GOT3 (cell line): ENCODE results near the gene NUDT16.
A peak's percentile ranks its signal among the peaks of the same experiment; 100 is the strongest.
"Not testable (repeated sequence)": the region's sequence is repeated elsewhere in the genome, so short reads cannot be mapped to it uniquely, and the experiment has no call there.

Experiments
- DNase-seq: peaks from one replicate; lab custom pipeline; 2025; ENCODE audit warnings: mixed read lengths; lab: John Stamatoyannopoulos, UW

Gene NUDT16

DNA sequence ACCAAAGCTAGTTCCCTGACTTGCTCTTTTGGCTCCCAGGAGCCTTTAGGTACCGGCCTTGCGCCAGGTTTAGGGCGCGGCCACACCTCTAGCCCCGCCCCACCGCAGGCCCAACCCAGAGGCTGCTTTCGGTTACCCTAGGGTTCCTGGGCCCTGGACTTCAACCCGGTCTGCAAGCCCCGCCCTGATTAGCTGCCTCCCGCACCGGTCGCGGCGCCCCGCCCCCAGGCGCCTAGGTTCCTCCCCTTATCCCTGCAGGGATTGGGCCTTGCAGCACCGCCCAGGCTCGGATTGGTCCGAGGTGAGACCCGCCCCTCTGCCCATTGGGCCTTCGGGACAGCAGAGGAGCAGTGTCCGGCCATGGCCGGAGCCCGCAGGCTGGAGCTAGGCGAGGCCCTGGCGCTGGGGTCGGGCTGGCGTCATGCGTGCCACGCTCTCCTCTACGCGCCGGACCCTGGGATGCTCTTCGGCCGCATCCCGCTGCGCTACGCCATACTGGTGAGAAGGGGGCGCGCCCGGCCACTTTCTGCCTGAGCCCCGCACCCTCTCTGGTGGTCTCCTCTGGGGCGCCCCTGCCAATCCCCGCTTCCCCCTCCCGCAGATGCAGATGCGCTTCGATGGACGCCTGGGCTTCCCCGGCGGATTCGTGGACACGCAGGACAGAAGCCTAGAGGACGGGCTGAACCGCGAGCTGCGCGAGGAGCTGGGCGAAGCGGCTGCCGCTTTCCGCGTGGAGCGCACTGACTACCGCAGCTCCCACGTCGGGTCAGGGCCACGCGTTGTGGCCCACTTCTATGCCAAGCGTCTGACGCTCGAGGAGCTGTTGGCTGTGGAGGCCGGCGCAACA lies at the start of gene NUDT16:
NUDT16 (plus strand) TSS at position 330 of the 847 bp plus-strand sequence; CDS start at position 361, 31 bp downstream.
- peak; percentile 98 for DNase-seq

DNA sequence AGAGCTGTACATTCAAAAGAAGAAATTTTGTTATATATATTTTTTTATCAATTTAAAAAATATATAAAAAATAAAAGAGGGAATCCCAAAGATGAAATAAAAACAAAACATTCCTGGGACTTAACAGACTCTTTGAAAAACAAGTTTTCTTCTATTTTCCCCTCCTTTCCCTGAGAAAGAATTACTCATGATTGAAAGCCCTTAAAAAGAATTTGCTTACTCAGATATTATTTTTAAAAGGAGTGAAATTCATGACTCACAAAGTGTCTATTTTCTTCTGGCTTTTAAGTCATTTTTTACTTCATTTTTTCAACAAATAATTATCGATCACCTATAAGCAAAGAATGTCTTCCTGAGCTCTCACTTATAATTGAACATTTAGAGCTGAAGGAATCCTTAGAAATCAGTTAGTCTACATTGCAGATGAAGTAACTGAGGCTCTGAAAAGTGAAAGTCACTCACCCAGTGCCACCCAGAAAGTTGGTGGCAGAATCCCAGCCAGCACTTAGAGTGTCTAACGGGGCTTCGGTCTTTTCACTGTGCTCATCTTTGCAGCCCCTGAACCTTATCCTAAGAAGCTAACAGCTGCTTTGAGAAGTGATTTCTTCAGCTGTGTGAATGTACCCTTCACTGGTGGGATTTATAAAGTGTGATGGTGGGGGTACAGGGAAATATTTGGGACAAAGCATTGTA lies 42.5 kb upstream of the NUDT16 start:
- DNase-seq = no peak

DNA sequence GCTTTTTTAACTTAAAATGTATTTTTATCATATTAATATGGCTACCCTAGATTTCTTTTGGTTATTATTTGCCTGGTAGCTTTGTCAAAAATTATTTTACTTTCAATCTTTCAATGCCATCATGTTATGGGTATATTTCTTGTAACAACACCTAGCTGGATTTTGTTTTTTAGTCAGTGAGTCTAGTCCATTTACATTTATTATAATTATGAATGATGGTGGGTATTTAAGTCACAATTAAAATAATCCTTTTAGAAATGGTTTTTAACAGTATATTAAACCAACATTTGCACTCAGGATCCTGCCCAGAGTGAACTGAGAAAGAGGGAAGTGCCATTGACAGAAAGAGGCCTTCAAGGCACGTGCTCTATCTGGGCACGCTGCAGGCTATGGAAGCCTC lies 39.8 kb upstream of the NUDT16 start:
- DNase-seq = no peak

DNA sequence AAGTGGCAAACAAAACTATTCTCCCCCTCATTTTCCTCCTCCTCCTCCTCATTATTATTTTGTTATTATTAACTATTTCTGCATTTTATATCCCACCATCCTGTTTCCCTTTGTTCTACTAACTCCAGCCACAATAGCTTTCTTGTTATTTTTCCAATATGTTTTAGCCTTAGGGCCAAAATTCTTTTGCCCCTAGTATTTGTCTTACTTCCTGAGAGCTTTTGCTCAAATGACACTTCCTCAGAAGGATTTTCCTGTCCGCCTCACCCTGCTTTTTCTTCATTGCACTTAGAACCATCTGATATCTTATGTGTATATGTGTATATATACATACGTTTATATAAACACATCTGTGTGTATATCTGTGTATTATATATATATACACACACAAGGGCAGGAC lies 32.7 kb upstream of the NUDT16 start:
- DNase-seq = no peak

DNA sequence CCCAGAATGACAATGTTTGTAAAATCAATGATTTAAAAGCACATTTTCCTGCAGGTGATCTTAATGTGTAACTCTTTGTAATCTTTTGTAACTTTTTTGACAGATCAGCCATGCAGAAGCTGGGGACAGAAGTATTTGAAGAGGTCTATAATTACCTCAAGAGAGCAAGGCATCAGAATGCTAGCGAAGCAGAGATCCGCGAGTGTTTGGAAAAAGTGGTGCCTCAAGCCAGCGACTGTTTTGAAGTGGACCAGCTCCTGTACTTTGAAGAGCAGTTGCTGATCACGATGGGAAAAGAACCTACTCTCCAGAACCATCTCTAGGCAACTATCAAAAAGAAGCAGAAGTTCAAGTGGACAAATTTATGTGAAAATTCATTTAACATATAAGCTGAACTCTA lies 32.1 kb upstream of the NUDT16 start:
- no peak for DNase-seq

DNA sequence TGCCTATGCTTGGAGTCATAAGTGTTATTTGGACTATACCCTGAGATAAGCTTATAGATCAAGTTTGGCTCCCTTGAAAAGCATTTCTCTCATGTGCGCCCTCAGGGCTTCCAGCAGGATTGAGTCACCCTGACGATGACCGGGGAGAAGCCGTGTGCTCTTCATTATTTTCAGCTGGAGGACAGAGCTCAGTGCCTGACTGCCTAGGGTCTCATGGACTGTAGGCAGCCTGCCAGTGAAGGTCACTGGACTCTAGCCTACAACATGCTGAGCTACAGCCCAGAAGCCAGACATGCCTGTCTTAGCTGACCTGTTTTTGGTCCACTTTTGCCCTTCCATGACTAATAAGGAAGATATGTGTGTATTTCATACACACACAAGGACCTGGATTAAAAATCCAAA lies 31.6 kb upstream of the NUDT16 start:
- DNase-seq = no peak

DNA sequence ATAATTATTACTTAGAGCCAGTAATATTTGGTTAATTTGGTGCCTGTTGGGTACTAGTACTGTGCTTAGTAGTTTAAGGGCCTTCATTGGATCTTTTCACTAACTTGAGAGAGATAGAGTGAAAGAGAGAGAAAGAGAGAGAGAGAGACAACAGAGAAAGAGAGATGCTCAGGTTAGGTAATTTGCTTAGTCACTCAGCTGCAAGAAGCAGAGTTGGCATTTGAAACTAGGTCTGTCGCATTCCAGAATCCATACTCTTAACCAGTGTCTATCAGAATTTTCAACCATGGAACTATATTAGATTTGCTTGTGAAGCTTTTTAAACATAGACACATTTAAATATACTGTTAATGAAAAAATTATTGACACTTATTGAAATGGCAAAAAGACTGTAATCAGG lies 31.1 kb upstream of the NUDT16 start:
- no peak for DNase-seq

DNA sequence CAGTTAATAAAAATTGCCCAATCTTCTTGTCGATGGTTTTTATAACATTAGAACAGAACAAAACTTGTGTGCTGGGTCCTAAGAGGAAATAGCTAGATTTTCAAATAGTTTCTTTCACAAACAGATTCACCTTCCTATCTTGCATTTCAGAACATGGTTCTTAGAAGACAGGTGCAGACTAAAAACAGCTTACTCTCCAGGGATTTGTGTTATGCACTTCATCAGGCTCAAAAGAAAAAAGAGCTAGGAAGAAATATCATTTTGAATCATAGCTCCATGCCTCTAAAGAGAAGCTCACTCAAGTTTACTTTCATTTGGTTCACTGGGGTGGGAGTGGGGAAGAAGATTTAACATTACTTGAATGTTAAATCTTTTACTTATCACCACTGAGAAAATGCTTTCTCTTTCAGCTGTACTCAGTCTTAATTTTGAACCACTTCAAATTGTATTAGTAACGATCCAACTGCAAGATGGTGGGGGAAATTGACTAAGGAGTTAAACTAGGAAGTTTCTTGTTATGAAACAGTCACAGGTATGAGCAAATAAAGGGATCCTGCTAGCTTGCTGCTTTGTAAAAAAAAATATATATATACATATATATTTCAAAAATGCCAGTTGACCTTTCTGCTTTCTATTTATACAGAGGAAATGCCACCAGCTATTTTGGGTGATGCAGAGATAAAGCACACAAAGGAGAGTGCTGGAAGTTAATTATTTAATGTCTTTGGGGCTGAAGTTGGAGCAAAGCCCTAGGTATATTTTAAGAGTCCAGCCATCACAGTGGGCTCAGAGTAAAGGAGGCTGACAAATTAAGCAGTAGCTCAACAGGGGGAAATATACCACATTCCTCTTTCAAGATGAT lies 28.3 kb upstream of the NUDT16 start:
- DNase-seq = no peak

DNA sequence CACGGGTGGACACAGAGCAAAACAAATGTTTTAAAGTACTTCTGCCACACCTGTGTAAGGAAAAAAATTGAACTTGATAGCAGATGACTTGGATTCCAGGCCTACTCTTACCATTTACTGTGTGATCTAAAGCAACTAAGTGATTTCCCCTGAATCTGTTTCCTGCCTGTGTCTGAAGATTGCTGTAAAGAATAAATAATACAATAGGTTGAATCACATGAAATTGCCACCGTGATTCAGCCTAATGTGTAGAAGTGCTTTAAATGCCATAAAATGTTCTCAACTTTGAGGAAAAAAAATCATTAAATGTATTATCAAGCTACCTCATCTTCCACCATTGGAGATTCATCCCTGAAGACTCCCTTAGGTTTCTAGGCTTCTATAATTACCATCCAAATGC lies 27.6 kb upstream of the NUDT16 start:
- DNase-seq = no peak

DNA sequence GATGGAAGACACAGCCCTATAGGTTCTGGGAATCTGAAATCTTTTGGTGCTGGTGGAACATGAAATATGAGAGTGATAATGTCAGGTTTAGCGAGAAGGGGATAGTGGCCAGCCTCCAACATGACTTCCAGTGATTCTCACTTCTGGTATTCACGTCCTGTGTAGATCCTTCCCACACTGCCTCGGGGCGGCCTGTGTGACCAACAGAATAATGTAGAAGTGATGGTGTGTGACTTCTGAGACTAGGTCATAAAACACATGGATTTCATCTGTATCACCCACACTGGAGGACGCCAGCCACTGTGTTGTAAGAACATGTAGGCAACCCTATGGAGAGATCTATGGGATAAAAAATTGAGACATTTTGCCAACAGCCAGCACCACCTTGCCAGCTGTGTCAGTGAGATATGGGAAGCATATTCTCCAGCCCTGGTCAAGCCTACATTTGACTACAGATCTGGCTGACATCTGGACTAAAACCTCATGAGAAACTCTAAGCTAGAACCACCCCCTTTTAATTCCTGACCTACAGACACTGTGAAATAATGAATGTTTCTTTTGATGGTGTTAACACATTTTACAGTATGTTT lies 25.5 kb upstream of the NUDT16 start:
- DNase-seq = no peak

DNA sequence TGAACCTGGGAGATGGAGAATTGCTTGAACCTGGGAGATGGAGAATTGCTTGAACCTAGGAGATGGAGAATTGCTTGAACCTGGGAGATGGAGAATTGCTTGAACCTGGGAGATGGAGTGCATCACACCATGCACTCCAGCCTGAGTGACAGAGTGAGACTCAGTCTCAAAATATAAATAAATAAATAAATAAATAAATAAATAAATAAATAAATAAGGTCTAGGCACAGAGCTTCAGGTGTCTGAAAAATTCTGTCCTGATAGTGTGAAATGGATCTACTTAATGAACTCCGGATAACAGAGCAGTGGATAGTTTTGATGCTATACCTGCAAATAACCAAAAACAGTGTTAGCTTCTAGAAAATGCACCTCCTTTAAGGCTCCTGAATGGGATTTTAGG lies 24.3 kb upstream of the NUDT16 start:
- no peak for DNase-seq

DNA sequence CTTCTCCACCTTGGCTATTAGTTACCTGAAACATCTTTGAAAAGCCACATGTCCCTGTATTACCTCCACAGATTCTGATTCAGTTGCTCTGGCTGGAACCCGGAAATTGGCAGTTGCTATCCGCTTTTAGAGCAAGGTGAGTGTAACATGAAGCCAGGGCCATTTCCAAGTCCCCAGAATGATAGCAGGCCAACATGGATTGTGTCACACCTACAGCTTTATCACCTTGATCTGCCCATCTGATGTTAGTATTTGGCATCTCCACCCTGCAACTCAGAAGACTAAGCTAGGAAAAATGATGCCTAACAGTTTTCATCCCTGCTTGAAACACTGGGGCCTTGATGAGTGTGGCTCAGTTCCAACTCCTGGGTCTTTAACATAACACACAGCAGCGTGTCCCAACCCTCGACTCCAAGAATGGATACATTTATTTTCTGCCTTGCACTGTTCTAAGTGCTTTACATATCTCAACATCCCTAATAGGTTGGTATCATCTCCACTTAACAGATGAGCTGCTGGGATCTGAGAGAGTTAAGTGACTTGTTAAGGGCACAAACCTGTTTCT lies 21.3 kb upstream of the NUDT16 start:
- DNase-seq = no peak

DNA sequence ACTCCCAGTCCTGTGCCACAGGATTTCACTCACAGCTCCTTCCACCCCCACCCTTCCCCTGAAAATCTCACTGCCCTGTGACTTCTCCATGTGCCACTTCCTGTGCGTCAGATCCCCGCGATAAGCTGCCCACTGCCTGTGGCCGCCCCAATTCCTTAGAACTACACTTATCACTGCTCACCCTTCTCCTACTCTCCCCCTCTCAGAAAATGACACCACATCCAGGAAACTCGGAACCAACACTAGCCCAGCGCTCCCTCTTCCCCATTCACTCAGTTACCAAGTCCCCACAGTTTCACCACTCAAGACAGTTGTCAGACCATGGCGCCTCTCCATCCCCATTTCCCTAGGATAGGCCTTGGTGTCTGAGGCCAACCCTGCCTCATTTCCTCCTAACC lies 20.5 kb upstream of the NUDT16 start:
- not testable (repeated sequence) for DNase-seq

DNA sequence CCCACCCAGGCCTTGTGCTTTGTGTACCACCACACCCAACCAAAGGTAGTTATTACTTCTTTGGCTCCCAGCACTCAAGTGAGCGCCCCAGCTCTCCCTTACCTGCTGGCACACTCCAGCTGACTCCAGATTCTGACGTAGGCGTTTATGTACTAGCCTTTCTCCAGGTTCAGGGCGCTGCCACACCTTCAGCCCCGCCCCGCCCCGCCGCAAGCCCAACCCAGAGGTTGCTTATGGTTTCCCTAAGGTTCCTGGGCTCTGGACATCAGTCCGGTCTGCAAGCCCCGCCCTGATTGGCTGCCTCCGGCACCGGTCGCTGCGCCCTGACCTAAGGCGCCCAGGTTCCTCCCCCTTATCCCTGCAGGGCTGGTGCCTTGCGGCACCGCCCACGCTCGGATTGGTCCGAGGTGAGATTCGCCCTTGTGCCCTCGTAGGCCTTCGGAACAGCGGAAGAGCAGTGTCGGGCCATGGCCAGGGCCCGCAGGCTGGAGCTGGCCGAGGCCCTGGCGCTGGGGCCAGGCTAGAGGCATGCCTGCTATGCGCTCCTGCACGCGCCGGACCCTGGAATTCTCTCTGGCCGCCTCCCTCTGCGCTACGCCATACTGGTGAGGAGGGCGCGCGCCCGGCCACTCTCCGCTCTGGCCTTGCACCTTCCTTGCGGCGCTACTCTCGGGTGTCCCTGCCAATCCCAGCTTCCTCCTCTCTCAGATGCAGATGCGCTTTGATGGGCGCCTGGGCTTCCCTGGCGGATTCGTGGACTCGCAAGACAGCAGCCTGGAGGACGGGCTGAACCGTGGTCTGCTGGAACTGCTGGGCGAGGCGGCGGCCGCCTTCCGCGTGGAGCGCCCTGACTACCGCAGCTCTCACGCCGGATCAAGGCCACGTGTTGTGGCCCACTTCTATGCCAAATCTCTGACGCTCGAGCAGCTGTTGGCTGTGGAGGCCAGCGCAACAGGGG lies 19.8 kb upstream of the NUDT16 start:
- no peak for DNase-seq

DNA sequence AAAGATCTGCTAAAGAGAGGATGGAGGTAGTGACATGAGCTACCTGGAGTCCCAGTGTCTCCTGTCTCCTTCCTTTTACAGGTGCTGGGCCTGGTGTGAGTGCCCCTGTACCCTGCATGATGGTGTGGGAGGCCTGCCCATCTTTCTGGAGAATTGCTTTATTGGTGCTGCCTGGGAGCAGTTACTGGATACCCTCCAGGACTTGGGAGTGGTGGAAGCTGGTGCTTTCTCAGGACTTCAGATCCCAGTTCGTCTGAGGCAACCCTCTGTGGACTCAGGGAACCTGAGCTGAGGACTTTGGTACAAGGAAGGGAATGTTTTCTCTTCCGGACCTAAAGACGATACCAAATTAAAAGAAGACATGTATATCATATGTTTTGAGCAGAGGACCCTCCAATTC lies 18.3 kb upstream of the NUDT16 start:
- DNase-seq = no peak

DNA sequence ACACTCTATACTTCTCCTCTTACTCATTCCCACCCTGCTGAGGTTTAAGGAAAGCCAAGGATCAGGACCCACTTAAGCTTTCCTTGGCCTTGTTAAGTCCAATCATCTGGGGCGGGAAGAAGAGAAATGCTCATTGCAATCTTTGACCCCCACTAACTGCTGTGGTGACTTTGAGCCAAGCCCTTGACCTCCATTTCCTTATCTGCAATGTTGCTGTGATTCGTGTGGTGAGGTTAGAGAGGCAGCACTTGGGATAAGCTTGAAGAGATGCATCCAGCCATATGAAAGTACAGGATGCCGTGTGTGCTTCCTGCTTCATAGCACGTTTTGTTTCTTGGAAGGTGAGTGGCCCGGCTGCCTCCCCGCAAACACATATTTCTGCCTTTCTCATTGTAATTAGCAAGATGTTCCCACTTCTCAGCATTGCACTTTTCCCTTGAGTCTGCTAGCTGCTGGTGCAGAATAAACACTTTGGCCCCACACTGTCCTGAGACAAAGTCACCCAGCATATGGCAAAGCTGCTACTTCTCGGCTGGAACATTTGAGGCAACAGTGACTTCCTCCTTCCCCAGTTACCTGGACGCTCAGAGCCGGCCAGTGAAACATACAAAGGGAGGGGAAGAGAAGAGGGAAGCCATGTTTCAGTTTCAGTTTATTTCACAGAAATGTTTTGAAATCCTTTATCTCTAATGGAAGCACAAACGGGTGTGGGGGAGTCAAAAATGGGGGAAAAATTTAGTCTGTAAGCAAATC lies 10.5 kb upstream of the NUDT16 start:
- DNase-seq = no peak

DNA sequence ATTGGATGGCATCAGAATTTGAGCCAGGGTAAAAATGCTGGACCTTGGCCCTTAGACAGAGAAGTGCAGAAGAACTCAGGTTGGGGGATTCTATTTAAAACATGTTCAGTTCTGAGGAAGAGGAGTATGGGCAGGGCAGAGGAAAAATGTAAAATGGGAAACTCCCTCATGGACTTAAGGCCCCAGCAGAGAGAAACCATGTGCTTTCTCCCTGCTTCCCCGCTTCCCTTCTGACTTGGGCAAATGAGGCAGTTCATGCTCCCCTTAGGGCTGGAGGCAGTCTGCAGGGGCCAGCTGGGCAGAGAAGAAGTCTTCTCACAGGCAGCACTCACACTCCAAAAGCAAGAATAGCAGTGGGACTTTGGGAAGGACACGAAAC lies 9.9 kb upstream of the NUDT16 start:
- DNase-seq = no peak

DNA sequence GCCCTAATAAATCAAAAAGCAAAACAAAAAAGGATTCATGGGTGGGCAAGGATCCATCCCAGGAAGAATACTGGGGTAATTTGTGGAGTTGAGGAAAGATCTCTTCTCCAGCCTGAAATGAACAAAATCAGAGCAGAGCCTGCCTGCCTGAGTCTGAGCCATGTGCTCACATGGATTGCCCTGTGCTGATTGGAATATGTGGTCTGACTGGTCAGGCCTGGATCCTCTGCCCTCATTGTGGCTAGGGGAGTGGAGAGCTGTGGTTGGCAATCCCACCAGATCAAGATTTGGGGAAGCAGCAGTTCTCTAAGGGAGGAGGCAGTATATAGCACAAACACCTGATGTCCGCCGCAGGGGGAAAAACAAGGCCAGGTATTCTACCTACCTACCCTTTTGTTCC lies 6.8 kb upstream of the NUDT16 start:
- no peak for DNase-seq

DNA sequence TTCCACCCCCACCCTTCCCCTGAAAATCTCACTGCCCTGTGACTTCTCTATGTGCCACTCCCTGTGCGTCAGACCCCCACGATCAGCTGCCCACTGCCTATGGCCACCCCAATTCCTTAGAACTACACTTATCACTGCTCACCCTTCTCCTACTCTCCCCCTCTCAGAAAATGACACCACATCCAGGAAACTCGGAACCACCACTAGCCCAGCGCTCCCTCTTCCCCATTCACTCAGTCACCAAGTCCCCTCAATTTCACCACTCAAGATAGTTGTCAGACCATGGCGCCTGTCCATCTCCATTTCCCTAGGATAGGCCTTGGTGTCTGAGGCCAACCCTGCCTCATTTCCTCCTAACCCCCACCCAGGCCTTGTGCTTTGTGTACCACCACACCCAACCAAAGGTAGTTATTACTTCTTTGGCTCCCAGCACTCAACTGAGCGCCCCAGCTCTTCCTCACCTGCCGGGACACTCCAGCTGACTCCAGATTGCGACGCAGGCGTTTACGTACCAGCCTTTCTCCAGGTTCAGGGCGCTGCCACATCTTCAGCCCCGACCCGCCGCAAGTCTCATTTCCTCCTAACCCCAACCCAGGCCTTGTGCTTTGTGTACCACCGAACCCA lies 641 bp upstream of the NUDT16 start:
- not testable (repeated sequence) for DNase-seq
